HG03342 (cell line): ENCODE results near the gene CCDC24.
A peak's percentile ranks its signal among the peaks of the same experiment; 100 is the strongest.

ENCODE experiments used
- ATAC-seq: cut with Tn5 transposase; IDR thresholded peaks from one replicate; pipeline ENCODE4 v1.9.1; 2021; ENCODE audit warnings: mild to moderate bottlenecking, moderate library complexity; ENCODE audit not compliant: unreplicated experiment

CCDC24 gene

GRCh38 chr1:43962324-43962723, 29.1 kb upstream of the CCDC24 start:
- ATAC-seq: no peak

DNA sequence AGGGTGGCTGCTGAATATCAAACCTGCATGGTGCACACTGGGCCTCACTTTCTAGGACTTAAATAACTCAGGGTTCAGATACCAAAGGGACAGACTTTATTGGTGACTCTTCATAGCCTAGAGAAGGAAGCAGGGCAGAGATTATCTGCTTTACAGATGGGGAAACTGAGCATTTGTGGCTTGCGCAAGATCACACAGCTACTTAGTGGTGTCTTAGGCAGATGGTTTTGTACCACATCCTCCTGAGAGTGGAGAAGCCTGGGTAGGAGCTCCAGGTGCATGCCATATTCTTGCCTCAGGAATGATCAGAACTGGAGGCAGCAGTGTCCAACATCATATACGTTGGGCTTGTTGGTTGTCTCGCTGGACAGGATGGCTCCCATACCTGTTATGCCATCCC, 28.4 kb upstream of the CCDC24 start:
- no peak for ATAC-seq

DNA sequence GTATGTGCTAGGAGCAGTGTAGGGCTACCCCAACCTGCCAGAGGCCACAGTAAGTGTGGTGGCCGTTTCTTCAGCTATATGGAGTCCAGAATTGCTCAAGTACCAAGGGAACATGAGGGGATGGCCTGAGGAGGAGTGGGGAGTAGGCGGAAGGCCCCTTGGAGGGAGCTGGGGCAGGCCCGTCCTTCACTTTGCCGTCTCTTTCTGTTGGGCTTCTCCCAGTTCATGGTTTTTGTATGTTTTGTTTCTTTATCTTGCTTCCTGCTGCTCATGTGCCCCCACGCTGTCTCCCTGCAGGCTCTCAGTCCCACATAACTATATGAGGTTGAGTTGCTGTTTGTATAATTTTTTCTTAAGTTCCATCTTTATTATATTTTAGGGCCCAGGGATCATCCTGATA, 27.5 kb upstream of the CCDC24 start:
- no peak for ATAC-seq

DNA sequence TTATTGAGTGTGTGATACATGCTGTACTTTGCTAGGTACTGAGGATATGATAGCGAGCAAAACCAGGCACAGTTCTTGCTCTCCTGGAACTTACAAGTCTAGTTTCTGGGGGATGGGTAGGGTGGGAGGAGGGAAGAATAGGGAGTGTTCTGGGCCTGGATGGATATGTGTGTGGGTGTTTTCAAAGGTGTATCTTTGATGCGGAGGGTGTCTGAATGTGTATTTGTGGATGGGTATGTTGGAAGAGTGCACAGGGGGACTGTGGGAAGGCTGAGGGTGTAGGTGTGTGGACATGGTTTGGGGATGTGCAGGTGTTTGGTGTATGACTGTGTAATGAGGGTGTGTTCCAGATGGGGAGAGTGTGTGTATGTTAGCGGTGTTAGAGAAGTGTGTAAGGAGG, 26.1 kb upstream of the CCDC24 start:
- ATAC-seq: no peak

DNA sequence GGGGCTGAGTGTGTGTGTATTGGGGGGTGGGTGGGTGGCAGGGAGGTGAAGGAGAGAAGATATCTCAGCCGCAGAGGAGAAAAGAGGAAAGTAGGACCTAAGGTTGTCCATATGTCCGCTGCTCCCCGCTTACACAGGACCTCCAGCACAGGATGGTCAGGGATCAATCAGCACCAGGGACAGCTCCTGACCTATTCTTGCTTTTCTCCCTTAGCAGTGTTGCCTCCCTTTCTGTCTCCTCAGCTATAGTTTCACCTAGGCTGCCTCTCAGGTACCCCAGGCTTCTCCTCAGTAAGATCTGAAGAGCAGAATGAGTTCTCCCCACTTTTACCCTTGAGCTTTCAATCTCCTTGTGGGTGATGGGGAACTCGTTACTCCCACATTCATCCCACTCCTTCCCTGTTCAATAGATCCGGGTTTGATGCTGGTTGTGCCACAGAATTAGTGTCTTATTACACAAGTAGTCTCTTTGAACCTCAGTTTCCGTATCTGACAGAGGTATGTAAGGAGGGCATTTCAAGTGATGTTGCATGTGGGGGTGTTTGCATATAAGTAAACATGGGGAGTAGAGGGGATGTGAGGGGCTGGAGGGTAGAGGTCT, 23.0 kb upstream of the CCDC24 start:
- ATAC-seq: no peak

- no peak for ATAC-seq
Observed at GRCh38 chr1:43969416-43969745, 22.0 kb upstream of the CCDC24 start.

DNA sequence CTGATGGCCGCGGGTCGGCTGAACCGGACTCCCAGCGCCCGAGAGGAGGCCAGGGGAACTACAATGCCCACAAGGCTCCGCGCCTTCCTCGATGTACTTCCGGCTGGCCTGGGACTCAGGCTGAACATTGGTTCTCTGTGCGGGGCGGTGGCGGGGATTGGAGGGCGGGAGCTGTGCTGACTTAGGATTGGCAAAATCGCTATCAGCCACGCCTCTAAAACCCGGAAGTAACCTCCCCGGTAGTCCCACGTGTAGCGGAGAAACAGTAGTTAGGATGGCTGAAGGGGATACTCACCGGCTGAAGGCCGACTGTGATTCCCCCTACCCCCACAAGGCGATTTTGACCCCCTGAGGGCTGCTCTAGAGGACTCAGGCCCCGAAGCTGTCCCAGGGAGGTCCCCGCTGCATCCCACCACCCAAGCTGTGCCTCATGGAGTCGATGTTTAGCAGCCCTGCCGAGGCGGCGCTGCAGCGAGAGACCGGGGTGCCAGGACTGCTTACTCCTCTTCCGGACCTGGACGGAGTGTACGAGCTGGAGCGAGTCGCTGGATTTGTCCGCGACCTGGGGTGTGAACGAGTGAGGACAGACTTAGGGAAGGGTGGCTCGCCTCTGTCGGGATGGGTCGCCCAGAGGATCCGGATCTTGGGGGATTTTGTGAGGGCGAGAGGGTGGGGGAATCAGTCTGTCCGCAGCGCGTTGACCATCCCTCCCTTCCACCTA, 21.5 kb upstream of the CCDC24 start, which contains the start of gene DPH2:
TSS of gene DPH2 (plus strand) at position 265 of the 721 bp plus-strand sequence. CDS start at position 431, 166 bp downstream.
- ATAC-seq: peak; percentile 85

DNA sequence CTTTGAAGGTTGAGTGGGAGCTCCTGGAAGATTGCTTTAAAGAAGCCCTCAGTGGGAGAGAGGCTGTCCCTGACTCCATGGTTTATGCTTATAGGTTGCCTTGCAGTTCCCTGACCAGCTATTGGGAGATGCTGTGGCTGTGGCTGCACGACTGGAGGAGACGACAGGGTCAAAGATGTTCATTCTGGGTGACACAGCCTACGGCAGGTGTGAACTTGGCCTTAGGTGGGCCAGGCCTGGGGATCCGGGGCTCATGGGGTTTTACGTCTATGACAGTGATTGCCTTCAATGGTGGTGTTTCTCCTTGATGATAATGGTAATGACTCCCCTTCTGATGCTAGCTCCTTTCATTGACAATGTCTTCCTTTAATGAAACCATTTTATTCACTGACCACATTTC, 20.9 kb upstream of the CCDC24 start:
- ATAC-seq: no peak

- ATAC-seq: no peak
Observed at GRCh38 chr1:43970911-43971310, 20.5 kb upstream of the CCDC24 start.

DNA sequence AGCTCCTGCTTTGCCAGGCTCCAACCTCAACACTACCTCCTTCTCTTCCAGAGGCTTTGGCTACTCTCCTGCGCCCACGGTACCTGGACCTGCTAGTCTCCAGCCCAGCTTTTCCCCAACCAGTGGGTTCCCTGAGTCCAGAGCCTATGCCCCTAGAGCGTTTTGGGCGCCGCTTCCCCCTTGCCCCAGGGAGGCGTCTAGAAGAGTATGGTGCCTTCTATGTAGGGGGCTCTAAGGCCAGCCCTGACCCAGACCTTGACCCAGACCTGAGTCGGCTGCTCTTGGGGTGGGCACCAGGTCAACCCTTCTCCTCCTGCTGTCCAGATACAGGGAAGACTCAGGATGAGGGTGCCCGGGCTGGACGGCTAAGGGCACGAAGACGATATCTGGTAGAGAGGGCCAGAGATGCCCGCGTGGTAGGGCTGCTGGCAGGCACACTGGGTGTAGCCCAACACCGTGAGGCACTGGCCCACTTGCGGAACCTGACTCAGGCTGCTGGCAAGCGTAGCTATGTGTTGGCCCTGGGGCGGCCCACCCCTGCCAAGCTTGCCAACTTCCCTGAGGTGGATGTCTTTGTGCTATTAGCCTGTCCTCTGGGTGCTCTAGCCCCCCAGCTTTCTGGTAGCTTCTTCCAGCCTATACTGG, 19.9 kb upstream of the CCDC24 start:
- no peak for ATAC-seq

- no peak for ATAC-seq
Observed at GRCh38 chr1:43973981-43974442, 17.4 kb upstream of the CCDC24 start.

GRCh38 chr1:43974443-43975248, 16.8 kb upstream of the CCDC24 start, which contains the start of gene ATP6V0B:
Gene ATP6V0B, plus strand, starts transcription at chr1:43974960. Its CDS starts 81 bp downstream, at chr1:43975041.
- peak; percentile 68 for ATAC-seq

DNA sequence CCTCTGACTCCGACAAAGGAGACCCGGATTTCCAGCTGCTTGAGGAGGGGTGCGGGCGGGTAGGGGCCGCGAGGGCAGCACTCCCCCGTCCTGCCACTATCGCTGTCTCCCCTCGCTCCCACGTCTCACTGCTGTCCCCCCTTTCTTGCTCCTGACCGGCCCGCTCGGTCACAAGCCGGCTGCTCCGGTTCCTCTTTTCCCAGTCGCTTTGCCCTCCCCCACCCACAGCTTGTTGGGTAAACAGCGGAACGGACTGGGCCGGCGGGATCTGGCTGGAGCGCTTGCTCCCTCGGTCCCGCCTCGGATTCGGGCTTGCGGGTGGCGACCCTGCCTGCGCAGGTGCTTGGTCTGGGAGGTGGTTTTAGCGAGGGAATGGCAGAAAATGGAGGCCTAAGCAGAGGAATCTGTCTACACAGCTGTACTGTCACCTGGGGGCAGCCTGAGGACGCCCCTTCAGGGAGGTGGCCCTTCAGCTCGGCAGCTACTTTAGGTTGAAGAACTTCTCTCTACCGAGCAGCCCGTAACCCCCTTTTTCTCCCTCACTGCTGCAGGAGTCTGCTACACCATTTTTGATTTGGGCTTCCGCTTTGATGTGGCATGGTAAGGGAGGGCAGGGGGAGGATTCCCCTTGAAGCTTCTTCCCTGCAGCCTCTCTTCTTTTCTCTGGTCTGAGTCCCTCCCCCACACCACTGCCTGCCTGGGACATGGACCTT, 16.0 kb upstream of the CCDC24 start:
- no peak for ATAC-seq

DNA sequence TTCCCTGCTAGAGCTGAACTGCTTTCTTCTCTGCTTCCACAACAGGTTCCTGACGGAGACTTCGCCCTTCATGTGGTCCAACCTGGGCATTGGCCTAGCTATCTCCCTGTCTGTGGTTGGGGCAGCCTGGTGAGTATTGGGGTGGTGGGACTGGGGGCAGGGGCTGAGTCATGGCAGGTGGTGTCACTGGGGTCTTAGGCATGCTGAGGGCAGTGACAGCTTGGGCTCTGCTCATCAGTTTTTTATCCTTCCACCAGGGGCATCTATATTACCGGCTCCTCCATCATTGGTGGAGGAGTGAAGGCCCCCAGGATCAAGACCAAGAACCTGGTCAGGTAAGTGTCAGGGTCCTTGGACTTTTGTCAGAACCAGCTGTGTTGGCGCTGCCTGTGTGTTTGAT, 15.4 kb upstream of the CCDC24 start:
- ATAC-seq: no peak

- no peak for ATAC-seq
Observed at GRCh38 chr1:43976890-43977289, 14.5 kb upstream of the CCDC24 start.

DNA sequence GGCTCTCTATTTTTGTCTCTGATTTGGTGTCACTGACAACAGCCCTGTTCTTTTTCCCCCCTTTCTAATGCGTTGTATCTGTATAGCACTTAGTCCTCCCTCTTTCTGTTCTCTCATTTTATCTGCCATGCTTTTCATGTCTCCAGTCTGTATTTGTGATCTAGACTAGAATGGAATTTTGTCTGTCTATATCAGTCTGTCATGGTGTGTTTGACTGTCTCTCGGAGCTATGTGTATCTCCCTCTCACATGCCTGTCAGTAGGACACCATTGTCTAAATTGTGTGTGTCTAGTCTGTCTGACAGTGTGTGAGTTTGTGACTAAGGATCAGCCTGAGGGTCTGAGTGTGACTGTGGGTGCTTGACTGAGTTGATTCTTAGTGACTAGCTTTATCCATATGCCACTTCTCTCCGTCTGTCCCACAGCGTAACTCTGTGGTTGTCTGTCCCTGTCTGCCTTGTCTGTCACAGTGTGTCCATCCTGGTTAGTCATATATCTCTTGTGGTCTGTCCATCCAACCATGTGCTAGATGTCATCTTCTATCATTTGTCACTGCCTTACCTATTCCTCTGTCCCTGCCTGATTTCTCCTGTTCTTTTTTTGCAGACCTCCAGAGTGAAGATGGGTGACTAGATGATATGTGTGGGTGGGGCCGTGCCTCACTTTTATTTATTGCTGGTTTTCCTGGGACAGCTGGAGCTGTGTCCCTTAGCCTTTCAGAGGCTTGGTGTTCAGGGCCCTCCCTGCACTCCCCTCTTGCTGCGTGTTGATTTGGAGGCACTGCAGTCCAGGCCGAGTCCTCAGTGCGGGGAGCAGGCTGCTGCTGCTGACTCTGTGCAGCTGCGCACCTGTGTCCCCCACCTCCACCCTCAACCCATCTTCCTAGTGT, 13.8 kb upstream of the CCDC24 start:
- no peak for ATAC-seq

DNA sequence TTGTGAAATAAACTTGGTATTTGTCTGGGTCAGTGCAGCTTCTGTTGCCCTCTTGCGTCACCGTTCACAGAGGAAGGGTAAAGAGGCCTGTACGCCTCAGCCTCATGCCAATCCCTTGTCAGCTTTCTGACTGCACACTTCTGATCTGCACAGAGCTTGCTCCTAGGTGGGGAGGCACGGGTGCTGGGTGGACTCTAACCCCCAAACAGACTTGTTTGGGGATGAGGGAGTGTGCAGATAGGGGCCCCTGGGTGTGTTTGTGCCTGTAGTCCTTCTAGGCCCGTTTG, 13.2 kb upstream of the CCDC24 start:
- no peak for ATAC-seq

DNA sequence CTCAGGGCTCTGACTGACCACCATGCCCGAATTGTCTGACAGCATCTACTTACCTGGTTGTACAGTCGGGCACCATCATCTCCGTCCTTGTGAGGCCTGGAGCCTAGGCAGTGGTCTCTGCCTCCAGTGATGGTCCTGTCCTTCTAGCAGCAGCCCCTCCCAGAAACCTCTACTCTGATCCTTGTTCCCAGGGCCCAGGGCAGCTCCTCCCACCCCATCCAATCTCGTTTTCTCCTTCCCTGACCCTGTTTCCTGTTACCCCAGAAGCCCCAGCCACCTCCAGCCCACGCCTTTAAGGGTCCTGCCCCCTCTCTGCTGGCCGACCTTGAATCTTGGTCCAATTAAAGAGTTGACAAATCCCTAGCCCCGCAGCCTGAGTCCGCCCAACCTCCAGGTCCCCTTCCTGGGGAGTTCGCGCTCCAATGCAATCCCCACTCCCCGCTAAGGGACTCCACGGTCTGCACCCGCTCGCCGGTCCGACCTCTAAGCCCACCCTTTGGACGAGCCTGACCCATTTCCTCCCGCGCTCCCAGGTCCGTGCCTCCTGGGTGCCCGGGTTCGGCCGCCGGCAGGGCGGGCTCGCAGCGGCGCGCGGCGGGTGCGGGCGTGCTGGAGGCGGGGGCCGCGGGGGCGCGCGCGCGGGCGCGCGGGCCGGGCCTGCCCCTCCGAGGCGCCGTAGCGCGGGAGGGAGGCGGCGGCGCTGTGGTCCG, 12.7 kb upstream of the CCDC24 start, which contains the start of gene B4GALT2:
TSS of gene B4GALT2 (plus strand) at position 660 of the 710 bp plus-strand sequence. CDS start 1,951 bp downstream, outside the sequence.
- ATAC-seq: no peak

- no peak for ATAC-seq
Observed at GRCh38 chr1:43979261-43979527, 12.2 kb upstream of the CCDC24 start.
